T-helper 1 cell treated with Interleukin-12 subunit alpha and Interleukin-12 subunit beta and Interleukin-4 antibody, amounts not matched to agents 30 μg/mL and 1 μg/mL, for 36 hours (primary cell): ENCODE data around the gene UBE3D.

ENCODE experiments used
- H3K27ac Mint-ChIP-seq: one replicate; pipeline ENCODE4 v1.8.0; 2021; ENCODE audit warnings: mild to moderate bottlenecking, mixed read lengths
- H3K27me3 Mint-ChIP-seq: one replicate; pipeline ENCODE4 v1.8.0; 2021; ENCODE audit warnings: low read depth, mixed read lengths
- H3K36me3 Mint-ChIP-seq: one replicate; pipeline ENCODE4 v1.8.0; 2021; ENCODE audit warnings: low read depth, mixed read lengths
- H3K4me1 Mint-ChIP-seq: one replicate; pipeline ENCODE4 v1.8.0; 2021; ENCODE audit warnings: low read depth, mixed read lengths
- H3K4me3 Mint-ChIP-seq: one replicate; pipeline ENCODE4 v1.8.0; 2021; ENCODE audit warnings: mild to moderate bottlenecking, moderate library complexity, mixed read lengths
- H3K9me3 Mint-ChIP-seq: one replicate; pipeline ENCODE4 v1.8.0; 2021; ENCODE audit warnings: mixed read lengths

Gene UBE3D

DNA sequence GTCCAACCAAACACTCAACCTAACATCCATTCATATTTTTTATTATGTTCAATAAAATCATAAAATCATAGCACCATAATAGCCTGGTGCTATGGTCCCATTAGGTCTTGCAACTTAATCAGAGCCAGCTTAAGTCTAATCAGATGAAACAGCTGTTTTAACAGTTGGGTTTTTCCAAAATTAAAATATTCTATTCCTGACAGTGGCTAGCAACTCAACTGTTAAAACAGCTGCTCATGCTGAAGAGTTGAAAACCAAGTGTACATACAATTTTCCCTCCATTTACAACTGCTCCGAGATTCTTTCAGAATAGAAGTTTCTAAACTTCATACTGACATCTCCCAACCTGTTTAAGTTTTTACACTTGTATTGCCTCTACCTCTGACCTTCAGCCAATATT is 89.5 kb downstream of the UBE3D start:
- H3K9me3 Mint-ChIP-seq = no peaks in the 10 kb centered on the region
- no peak overlapping the region for H3K4me3 Mint-ChIP-seq
- no peaks in the 10 kb centered on the region for H3K36me3 Mint-ChIP-seq
- H3K27ac Mint-ChIP-seq = no peak overlapping the region
- no peaks in the 10 kb centered on the region for H3K4me1 Mint-ChIP-seq
- H3K27me3 Mint-ChIP-seq = no peaks in the 10 kb centered on the region

DNA sequence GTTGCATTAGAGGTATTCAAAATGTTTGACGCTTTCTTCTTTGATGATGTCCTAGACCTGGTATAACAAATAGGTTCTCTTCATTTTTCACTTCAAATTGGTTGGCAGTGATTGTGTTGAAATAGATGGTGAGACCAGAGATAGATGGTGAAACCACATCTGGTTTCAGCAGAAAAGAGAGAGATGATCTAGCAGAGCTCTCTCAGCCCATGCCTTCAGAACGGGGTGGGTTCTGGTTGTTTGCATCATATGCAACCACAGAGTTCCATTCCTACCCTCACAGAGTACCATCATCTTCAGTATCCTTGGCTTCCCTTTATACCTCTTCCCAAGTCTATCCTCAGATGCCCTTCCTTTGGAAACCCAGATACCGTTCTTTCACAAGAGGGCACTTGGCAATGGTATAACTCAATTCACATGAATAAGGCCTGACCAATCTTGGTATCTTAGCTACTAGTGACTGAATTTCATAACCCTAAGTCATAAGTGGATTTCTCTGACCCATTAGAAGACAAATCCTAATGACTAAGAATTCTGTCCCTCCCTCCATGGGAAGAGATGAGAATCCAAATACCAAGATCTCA is 93.7 kb downstream of the UBE3D start:
- Mint-ChIP-seq H3K27me3 (no peaks in the 10 kb centered on the region), H3K9me3 (no peaks in the 10 kb centered on the region), H3K27ac (no peak overlapping the region), H3K4me3 (no peak overlapping the region), H3K36me3 (no peaks in the 10 kb centered on the region), H3K4me1 (no peaks in the 10 kb centered on the region)

GRCh38 chr6:82970839-82971238 is 94.8 kb downstream of the UBE3D start:
- Mint-ChIP-seq H3K4me3 (no peak overlapping the region), H3K27me3 (no peaks in the 10 kb centered on the region), H3K4me1 (no peaks in the 10 kb centered on the region), H3K27ac (no peak overlapping the region), H3K9me3 (no peaks in the 10 kb centered on the region), H3K36me3 (no peaks in the 10 kb centered on the region)

DNA sequence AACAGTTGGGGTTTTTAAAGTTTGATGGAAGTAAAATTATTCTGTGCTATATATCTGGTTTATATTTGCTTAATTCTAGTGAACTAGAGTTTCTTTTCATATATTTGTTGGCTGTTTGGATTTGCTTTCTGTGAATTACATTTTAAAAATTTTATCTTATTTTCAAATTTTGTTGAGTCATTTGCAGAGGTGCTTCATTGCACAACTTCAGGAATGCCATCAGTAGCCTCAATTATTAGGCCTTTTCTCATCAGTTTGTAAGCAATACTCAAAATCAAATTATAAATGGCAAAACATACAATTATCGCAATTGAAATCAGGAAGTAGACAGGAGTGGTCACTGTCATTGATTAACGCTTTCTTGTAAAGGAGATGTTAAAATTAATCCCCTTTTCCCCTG is 96.9 kb downstream of the UBE3D start:
- Mint-ChIP-seq H3K27me3 (no peaks in the 10 kb centered on the region), H3K4me1 (no peaks in the 10 kb centered on the region), H3K4me3 (no peak overlapping the region), H3K9me3 (no peaks in the 10 kb centered on the region), H3K27ac (no peak overlapping the region), H3K36me3 (no peaks in the 10 kb centered on the region)

DNA sequence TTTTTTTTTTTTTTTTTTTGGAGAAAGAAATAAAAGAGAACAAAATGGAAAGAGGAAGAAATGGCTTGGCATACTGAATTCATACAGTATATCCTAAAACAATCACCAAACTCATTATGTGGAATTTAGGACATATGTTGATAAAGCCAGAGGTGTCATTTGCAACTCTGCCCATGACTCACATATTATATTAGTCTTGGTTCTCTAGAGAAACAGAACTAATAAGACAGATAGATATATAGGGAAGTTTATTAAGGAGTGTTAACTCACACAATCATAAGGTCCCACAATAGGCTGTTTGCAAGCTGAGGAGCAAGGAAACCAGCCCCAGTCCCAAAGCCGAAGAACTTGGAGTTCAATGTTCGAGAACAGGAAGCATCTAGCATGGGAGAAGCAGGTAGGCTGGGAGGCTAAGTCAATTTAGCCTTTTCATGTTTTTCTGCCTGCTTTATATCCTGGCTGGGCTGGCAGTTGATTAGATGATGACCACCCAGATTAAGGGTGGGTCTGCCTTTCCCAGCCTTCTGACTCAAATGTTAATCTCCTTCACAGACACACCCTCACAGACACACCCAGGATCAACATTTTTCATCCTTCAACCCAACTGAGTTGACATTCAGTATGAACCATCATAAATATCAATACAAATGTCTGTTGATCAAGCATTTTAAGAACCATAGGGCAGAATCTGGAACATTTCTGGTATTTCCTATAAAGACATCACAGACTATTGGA is 102.3 kb downstream of the UBE3D start:
- no peaks in the 10 kb centered on the region for H3K27me3 Mint-ChIP-seq
- H3K27ac Mint-ChIP-seq = no peak overlapping the region
- H3K36me3 Mint-ChIP-seq = no peaks in the 10 kb centered on the region
- no peak overlapping the region for H3K4me3 Mint-ChIP-seq
- H3K9me3 Mint-ChIP-seq = no peaks in the 10 kb centered on the region
- no peaks in the 10 kb centered on the region for H3K4me1 Mint-ChIP-seq

DNA sequence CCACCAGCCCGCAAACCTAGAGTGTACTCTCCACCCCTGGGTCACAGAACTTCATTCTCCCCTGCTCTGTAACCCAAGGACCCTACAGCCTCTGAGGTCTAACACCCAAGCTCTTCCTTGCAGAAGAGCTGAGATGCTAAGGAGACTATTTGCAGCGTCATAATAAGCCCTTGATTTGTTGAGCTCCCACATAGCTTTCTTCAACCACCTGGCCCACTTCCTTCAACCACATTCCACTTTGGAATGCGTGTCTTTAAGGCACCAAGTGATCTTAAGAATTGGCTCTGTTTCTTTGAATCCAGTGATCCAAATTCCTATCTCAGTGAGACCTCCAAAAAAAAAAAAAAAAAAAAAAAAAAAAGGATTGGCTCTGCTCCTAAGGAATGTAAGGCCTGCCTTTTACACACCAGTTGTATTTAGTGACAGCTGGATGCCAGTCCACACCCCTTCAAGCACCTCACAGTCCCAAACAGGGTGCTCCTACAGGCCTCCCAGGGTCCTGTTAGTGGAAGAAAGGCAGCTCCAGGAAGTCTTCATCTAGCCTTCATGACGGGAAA is 106.2 kb downstream of the UBE3D start:
- Mint-ChIP-seq H3K9me3 (no peaks in the 10 kb centered on the region), H3K36me3 (no peaks in the 10 kb centered on the region), H3K27me3 (no peaks in the 10 kb centered on the region), H3K4me3 (no peak overlapping the region), H3K27ac (no peak overlapping the region), H3K4me1 (no peaks in the 10 kb centered on the region)

- H3K4me1 Mint-ChIP-seq = no peaks in the 10 kb centered on the region
- no peak overlapping the region for H3K27ac Mint-ChIP-seq
- no peaks in the 10 kb centered on the region for H3K36me3 Mint-ChIP-seq
- no peaks in the 10 kb centered on the region for H3K27me3 Mint-ChIP-seq
- no peaks in the 10 kb centered on the region for H3K9me3 Mint-ChIP-seq
- H3K4me3 Mint-ChIP-seq = no peak overlapping the region
Measured at GRCh38 chr6:82958551-82958950, 107.1 kb downstream of the UBE3D start.

DNA sequence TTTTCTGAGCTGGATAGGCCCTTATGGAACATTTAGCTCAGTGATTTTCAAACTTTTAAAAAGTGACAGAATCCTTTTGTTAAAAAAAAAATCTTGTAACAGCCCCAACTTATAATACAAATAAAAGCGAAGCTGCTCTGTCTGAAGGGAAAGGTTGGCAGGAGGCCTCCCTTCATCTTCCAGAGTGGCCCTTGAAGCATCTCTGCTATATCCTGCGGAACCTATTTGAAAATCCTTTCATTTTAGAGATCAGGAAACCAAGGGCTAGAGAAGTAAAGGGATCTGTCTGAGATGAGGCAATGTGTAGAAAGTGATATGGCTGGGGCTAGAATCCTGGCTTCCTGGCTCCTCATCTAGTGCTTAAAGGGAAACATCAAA is 107.8 kb downstream of the UBE3D start:
- Mint-ChIP-seq H3K36me3 (no peaks in the 10 kb centered on the region), H3K27ac (no peak overlapping the region), H3K27me3 (no peaks in the 10 kb centered on the region), H3K4me1 (no peaks in the 10 kb centered on the region), H3K4me3 (no peak overlapping the region), H3K9me3 (no peaks in the 10 kb centered on the region)

GRCh38 chr6:82957171-82957867 is 108.3 kb downstream of the UBE3D start:
- Mint-ChIP-seq H3K4me1 (no peaks in the 10 kb centered on the region), H3K27ac (no peak overlapping the region)

DNA sequence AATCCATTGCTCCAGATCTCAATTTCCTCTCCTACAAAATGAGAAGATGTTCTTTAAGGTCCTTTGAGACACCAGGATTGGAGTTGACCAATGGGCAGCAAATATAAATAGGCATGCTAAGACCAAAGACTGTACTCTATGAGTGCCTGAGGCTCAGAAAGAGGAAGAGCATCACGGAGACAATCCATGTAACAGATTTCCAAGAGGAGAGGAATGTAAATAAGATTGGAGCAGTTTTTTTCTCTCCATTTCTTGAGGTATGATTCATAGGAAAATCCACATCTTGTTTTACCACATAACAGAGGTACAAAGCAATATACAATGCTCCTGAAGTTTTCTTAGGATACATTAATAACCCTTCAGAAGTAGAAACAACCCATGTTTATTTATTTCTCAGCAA is 109.8 kb downstream of the UBE3D start:
- Mint-ChIP-seq H3K36me3 (no peaks in the 10 kb centered on the region), H3K27me3 (no peaks in the 10 kb centered on the region), H3K9me3 (no peaks in the 10 kb centered on the region), H3K4me3 (no peak overlapping the region), H3K4me1 (no peaks in the 10 kb centered on the region), H3K27ac (no peak overlapping the region)

More at GRCh38 chr6:82957171-82957867, 108.3 kb downstream of the UBE3D start:
- Mint-ChIP-seq H3K27me3 (no peaks in the 10 kb centered on the region), H3K9me3 (no peaks in the 10 kb centered on the region), H3K36me3 (no peaks in the 10 kb centered on the region), H3K4me3 (no peak overlapping the region)

GRCh38 chr6:82954937-82955577 is 110.6 kb downstream of the UBE3D start:
- Mint-ChIP-seq H3K36me3 (no peaks in the 10 kb centered on the region), H3K27me3 (no peaks in the 10 kb centered on the region), H3K4me3 (no peak overlapping the region), H3K9me3 (no peaks in the 10 kb centered on the region), H3K4me1 (no peaks in the 10 kb centered on the region), H3K27ac (no peak overlapping the region)

GRCh38 chr6:82954356-82954755 is 111.3 kb downstream of the UBE3D start:
- no peaks in the 10 kb centered on the region for H3K4me1 Mint-ChIP-seq
- no peak overlapping the region for H3K4me3 Mint-ChIP-seq
- no peaks in the 10 kb centered on the region for H3K36me3 Mint-ChIP-seq
- no peaks in the 10 kb centered on the region for H3K9me3 Mint-ChIP-seq
- no peaks in the 10 kb centered on the region for H3K27me3 Mint-ChIP-seq
- no peak overlapping the region for H3K27ac Mint-ChIP-seq

DNA sequence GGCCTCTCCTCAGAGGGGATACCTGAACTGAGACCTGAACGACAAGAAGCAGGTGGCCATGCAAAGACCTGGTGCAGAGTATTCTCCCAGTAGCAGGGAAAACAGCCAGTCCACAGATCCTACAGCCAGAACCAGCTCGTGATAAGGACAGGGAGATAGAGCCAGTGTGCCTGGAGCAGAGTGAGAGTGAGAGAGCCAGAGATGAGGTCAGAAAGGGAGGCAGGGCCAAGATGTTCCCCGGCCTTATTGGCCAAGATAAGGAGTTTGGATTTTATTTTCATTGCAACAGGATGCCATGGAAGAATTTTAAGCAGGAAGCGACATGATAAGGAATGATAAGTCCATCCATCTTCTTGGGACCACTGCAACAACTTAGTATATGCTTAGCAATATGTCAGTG is 111.8 kb downstream of the UBE3D start:
- Mint-ChIP-seq H3K4me1 (no peaks in the 10 kb centered on the region), H3K36me3 (no peaks in the 10 kb centered on the region), H3K9me3 (no peaks in the 10 kb centered on the region), H3K27me3 (no peaks in the 10 kb centered on the region), H3K4me3 (no peak overlapping the region), H3K27ac (no peak overlapping the region)

- no peaks in the 10 kb centered on the region for H3K27me3 Mint-ChIP-seq
- peaks cover 3% of the 10 kb centered on the region for H3K4me1 Mint-ChIP-seq
- H3K36me3 Mint-ChIP-seq = peaks cover 4% of the 10 kb centered on the region
- no peak overlapping the region for H3K27ac Mint-ChIP-seq
- no peak overlapping the region for H3K4me3 Mint-ChIP-seq
- H3K9me3 Mint-ChIP-seq = peaks cover 4% of the 10 kb centered on the region
Measured at GRCh38 chr6:82951935-82952334, 113.7 kb downstream of the UBE3D start.
